Measurements from ENCODE around the gene SPINK2.
A peak's percentile ranks its signal among the peaks of the same experiment; 100 is the strongest.

SPINK2 gene

GRCh38 chr4:56799161-56799759 is 22.2 kb downstream of the SPINK2 start:
- peaks cover 6% of the 10 kb centered on the region for H3K4me1 ChIP-seq (ENCODE audit: control insufficient read depth, insufficient read depth, low read length, unreplicated experiment)
- H3K79me2 ChIP-seq (ENCODE audit: control insufficient read depth, insufficient read depth, low read length, unreplicated experiment), result no peaks in the 10 kb centered on the region
- peak overlapping the region; percentile 90 for H2AFZ ChIP-seq (ENCODE audit: low read length, unreplicated experiment)
- peak overlapping the region; percentile 70 for H3K27ac ChIP-seq (ENCODE audit: low read depth, low read length)
- H3K4me3 ChIP-seq (ENCODE audit: low read depth, low read length), result peak overlapping the region; percentile 83
- H3K36me3 ChIP-seq (ENCODE audit: insufficient read depth, low read length), result no peaks in the 10 kb centered on the region
- no peaks in the 10 kb centered on the region for H3K27me3 ChIP-seq (ENCODE audit: insufficient read depth, low read length)

GRCh38 chr4:56796211-56796610 is 25.3 kb downstream of the SPINK2 start:
- H3K27ac ChIP-seq (ENCODE audit: low read depth, low read length), result no peak overlapping the region
- no peak overlapping the region for H2AFZ ChIP-seq (ENCODE audit: low read length, unreplicated experiment)
- no peak overlapping the region for H3K4me3 ChIP-seq (ENCODE audit: low read depth, low read length)
- H3K27me3 ChIP-seq (ENCODE audit: insufficient read depth, low read length), result no peaks in the 10 kb centered on the region
- H3K4me1 ChIP-seq (ENCODE audit: control insufficient read depth, insufficient read depth, low read length, unreplicated experiment), result peaks cover 6% of the 10 kb centered on the region
- no peaks in the 10 kb centered on the region for H3K36me3 ChIP-seq (ENCODE audit: insufficient read depth, low read length)
- no peaks in the 10 kb centered on the region for H3K79me2 ChIP-seq (ENCODE audit: control insufficient read depth, insufficient read depth, low read length, unreplicated experiment)

- Histone ChIP-seq H3K4me1 (ENCODE audit: control insufficient read depth, insufficient read depth, low read length, unreplicated experiment) (peaks cover 5% of the 10 kb centered on the region), H3K4me3 (ENCODE audit: low read depth, low read length) (no peak overlapping the region), H3K36me3 (ENCODE audit: insufficient read depth, low read length) (no peaks in the 10 kb centered on the region), H3K27me3 (ENCODE audit: insufficient read depth, low read length) (no peaks in the 10 kb centered on the region), H3K79me2 (ENCODE audit: control insufficient read depth, insufficient read depth, low read length, unreplicated experiment) (no peaks in the 10 kb centered on the region), H2AFZ (ENCODE audit: low read length, unreplicated experiment) (no peak overlapping the region), H3K27ac (ENCODE audit: low read depth, low read length) (no peak overlapping the region)
Measured at GRCh38 chr4:56791316-56791715, 30.2 kb downstream of the SPINK2 start.

GRCh38 chr4:56790691-56791091 is 30.8 kb downstream of the SPINK2 start:
- Histone ChIP-seq H3K79me2 (ENCODE audit: control insufficient read depth, insufficient read depth, low read length, unreplicated experiment) (no peaks in the 10 kb centered on the region), H3K36me3 (ENCODE audit: insufficient read depth, low read length) (no peaks in the 10 kb centered on the region), H3K4me3 (ENCODE audit: low read depth, low read length) (no peak overlapping the region), H3K4me1 (ENCODE audit: control insufficient read depth, insufficient read depth, low read length, unreplicated experiment) (peaks cover 5% of the 10 kb centered on the region), H3K27me3 (ENCODE audit: insufficient read depth, low read length) (no peaks in the 10 kb centered on the region), H3K27ac (ENCODE audit: low read depth, low read length) (no peak overlapping the region), H2AFZ (ENCODE audit: low read length, unreplicated experiment) (no peak overlapping the region)

GRCh38 chr4:56788081-56788480 is 33.4 kb downstream of the SPINK2 start:
- Histone ChIP-seq H3K79me2 (ENCODE audit: control insufficient read depth, insufficient read depth, low read length, unreplicated experiment) (no peaks in the 10 kb centered on the region), H3K27ac (ENCODE audit: low read depth, low read length) (no peak overlapping the region), H3K4me3 (ENCODE audit: low read depth, low read length) (no peak overlapping the region), H3K36me3 (ENCODE audit: insufficient read depth, low read length) (no peaks in the 10 kb centered on the region), H3K4me1 (ENCODE audit: control insufficient read depth, insufficient read depth, low read length, unreplicated experiment) (peaks cover 5% of the 10 kb centered on the region), H3K27me3 (ENCODE audit: insufficient read depth, low read length) (no peaks in the 10 kb centered on the region), H2AFZ (ENCODE audit: low read length, unreplicated experiment) (no peak overlapping the region)

- Histone ChIP-seq H3K27ac (ENCODE audit: low read depth, low read length) (no peak overlapping the region), H3K27me3 (ENCODE audit: insufficient read depth, low read length) (no peaks in the 10 kb centered on the region), H2AFZ (ENCODE audit: low read length, unreplicated experiment) (no peak overlapping the region), H3K79me2 (ENCODE audit: control insufficient read depth, insufficient read depth, low read length, unreplicated experiment) (no peaks in the 10 kb centered on the region), H3K4me3 (ENCODE audit: low read depth, low read length) (no peak overlapping the region), H3K4me1 (ENCODE audit: control insufficient read depth, insufficient read depth, low read length, unreplicated experiment) (peaks cover 5% of the 10 kb centered on the region), H3K36me3 (ENCODE audit: insufficient read depth, low read length) (no peaks in the 10 kb centered on the region)
Measured at GRCh38 chr4:56787380-56787779, 34.1 kb downstream of the SPINK2 start.

- H2AFZ ChIP-seq (ENCODE audit: low read length, unreplicated experiment), result no peak overlapping the region
- no peaks in the 10 kb centered on the region for H3K36me3 ChIP-seq (ENCODE audit: insufficient read depth, low read length)
- H3K4me3 ChIP-seq (ENCODE audit: low read depth, low read length), result no peak overlapping the region
- H3K27me3 ChIP-seq (ENCODE audit: insufficient read depth, low read length), result no peaks in the 10 kb centered on the region
- H3K79me2 ChIP-seq (ENCODE audit: control insufficient read depth, insufficient read depth, low read length, unreplicated experiment), result no peaks in the 10 kb centered on the region
- no peak overlapping the region for H3K27ac ChIP-seq (ENCODE audit: low read depth, low read length)
- peaks cover 5% of the 10 kb centered on the region for H3K4me1 ChIP-seq (ENCODE audit: control insufficient read depth, insufficient read depth, low read length, unreplicated experiment)
Measured at GRCh38 chr4:56786955-56787354, 34.5 kb downstream of the SPINK2 start.

GRCh38 chr4:56783986-56784385 is 37.5 kb downstream of the SPINK2 start:
- Histone ChIP-seq H3K4me3 (ENCODE audit: low read depth, low read length) (no peak overlapping the region), H3K27me3 (ENCODE audit: insufficient read depth, low read length) (no peaks in the 10 kb centered on the region), H2AFZ (ENCODE audit: low read length, unreplicated experiment) (no peak overlapping the region), H3K79me2 (ENCODE audit: control insufficient read depth, insufficient read depth, low read length, unreplicated experiment) (no peaks in the 10 kb centered on the region), H3K36me3 (ENCODE audit: insufficient read depth, low read length) (no peaks in the 10 kb centered on the region), H3K27ac (ENCODE audit: low read depth, low read length) (no peak overlapping the region), H3K4me1 (ENCODE audit: control insufficient read depth, insufficient read depth, low read length, unreplicated experiment) (peaks cover 5% of the 10 kb centered on the region)

- Histone ChIP-seq H3K79me2 (ENCODE audit: control insufficient read depth, insufficient read depth, low read length, unreplicated experiment) (no peaks in the 10 kb centered on the region), H3K36me3 (ENCODE audit: insufficient read depth, low read length) (no peaks in the 10 kb centered on the region), H3K27ac (ENCODE audit: low read depth, low read length) (no peak overlapping the region), H3K4me1 (ENCODE audit: control insufficient read depth, insufficient read depth, low read length, unreplicated experiment) (peaks cover 5% of the 10 kb centered on the region), H3K27me3 (ENCODE audit: insufficient read depth, low read length) (no peaks in the 10 kb centered on the region), H2AFZ (ENCODE audit: low read length, unreplicated experiment) (no peak overlapping the region), H3K4me3 (ENCODE audit: low read depth, low read length) (no peak overlapping the region)
Measured at GRCh38 chr4:56782019-56782418, 39.5 kb downstream of the SPINK2 start.

GRCh38 chr4:56773346-56773745 is 48.2 kb downstream of the SPINK2 start:
- H3K36me3 ChIP-seq (ENCODE audit: insufficient read depth, low read length), result no peaks in the 10 kb centered on the region
- H3K4me1 ChIP-seq (ENCODE audit: control insufficient read depth, insufficient read depth, low read length, unreplicated experiment), result no peaks in the 10 kb centered on the region
- no peaks in the 10 kb centered on the region for H3K79me2 ChIP-seq (ENCODE audit: control insufficient read depth, insufficient read depth, low read length, unreplicated experiment)
- no peak overlapping the region for H3K4me3 ChIP-seq (ENCODE audit: low read depth, low read length)
- no peaks in the 10 kb centered on the region for H3K27me3 ChIP-seq (ENCODE audit: insufficient read depth, low read length)
- H2AFZ ChIP-seq (ENCODE audit: low read length, unreplicated experiment), result no peak overlapping the region
- H3K27ac ChIP-seq (ENCODE audit: low read depth, low read length), result no peak overlapping the region

- H3K27me3 ChIP-seq (ENCODE audit: insufficient read depth, low read length), result no peaks in the 10 kb centered on the region
- H2AFZ ChIP-seq (ENCODE audit: low read length, unreplicated experiment), result no peak overlapping the region
- H3K36me3 ChIP-seq (ENCODE audit: insufficient read depth, low read length), result no peaks in the 10 kb centered on the region
- H3K4me3 ChIP-seq (ENCODE audit: low read depth, low read length), result no peak overlapping the region
- H3K4me1 ChIP-seq (ENCODE audit: control insufficient read depth, insufficient read depth, low read length, unreplicated experiment), result no peaks in the 10 kb centered on the region
- no peaks in the 10 kb centered on the region for H3K79me2 ChIP-seq (ENCODE audit: control insufficient read depth, insufficient read depth, low read length, unreplicated experiment)
- H3K27ac ChIP-seq (ENCODE audit: low read depth, low read length), result no peak overlapping the region
Measured at GRCh38 chr4:56772134-56772533, 49.4 kb downstream of the SPINK2 start.

Measured in ACC112 (cell line).